ENCODE results near the gene KRTAP10-5. TPM values are rescaled to one million over a fixed set of nuclear protein-coding genes. Genes with fewer than 3 reads are reported as not detected.
"Not testable (repeated sequence)": the region's sequence is repeated elsewhere in the genome, so short reads cannot be mapped to it uniquely, and the experiment has no call there.

The KRTAP10-5 gene
- total RNA-seq, 1 donor from 2014 or later = not detected

DNA sequence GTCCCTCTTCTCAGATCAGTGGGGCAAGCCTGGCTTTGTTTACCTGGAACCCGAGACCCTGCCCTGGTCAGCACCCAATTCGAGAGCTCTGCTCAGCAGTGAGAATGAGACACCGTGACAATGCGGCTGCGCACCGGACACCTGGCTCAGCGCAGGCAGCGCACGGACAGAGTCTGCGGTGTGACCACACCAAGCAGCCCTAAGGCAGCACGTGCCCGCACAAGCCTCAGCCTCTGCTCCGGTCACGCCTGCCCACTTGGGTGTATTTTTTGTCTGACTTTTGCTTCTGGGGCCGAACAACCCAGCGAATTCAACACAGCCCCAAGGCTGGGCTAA, 36.2 kb upstream of the KRTAP10-5 start:
- Mint-ChIP-seq H3K4me1 (ENCODE audit: low read depth) (peaks cover 8% of the 10 kb centered on the region), H3K27me3 (ENCODE audit: low read depth) (no peaks in the 10 kb centered on the region), H3K36me3 (ENCODE audit: low read depth) (peaks cover 22% of the 10 kb centered on the region), H3K9me3 (peaks cover 31% of the 10 kb centered on the region), H3K27ac (no peak overlapping the region), H3K4me3 (ENCODE audit: low read depth) (no peak overlapping the region)
- intact Hi-C loops (cut with micrococcal nuclease) = no loop called here
- no peak for DNase-seq (ENCODE audit: low spot score)

DNA sequence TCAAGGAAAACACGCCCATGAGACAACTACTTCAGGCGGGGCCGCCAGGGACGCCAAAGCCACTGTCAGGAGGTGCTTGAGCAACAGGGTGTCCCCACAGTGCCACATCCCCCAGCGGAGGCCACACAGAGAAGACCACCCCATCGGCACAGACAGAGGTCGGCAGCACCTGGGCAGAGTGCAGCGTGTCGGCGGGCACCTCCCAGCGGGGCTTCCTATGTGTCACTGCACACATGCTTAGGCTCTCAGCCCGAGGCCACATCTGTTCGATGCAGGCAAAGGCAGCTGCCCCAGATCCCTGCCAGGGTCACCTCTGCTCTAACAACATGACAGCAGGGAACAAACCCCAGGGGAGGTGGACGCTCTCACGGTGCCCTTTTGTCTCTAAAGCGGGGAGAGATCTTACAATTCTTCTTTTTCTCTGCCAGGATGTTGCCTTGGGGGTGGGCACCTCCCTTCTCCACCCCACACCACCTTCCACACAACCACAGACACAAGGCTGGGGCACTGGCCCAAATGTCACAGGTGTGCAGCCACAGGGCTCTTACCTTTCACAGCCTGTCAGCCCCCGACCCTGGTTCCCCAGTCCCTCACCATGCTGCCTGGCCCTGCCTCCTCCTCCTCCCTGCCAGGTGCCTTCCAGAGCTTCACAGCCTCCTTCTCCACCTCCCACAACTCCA, 35.6 kb upstream of the KRTAP10-5 start:
- no peak overlapping the region for H3K27ac Mint-ChIP-seq
- intact Hi-C loops (cut with micrococcal nuclease) = no loop called here
- DNase-seq (ENCODE audit: low spot score) = no peak
- H3K9me3 Mint-ChIP-seq = peaks cover 36% of the 10 kb centered on the region
- H3K4me1 Mint-ChIP-seq (ENCODE audit: low read depth) = peaks cover 8% of the 10 kb centered on the region
- no peak overlapping the region for H3K4me3 Mint-ChIP-seq (ENCODE audit: low read depth)
- peaks cover 22% of the 10 kb centered on the region for H3K36me3 Mint-ChIP-seq (ENCODE audit: low read depth)
- no peaks in the 10 kb centered on the region for H3K27me3 Mint-ChIP-seq (ENCODE audit: low read depth)

- H3K27ac Mint-ChIP-seq = no peak overlapping the region
- intact Hi-C loops (cut with micrococcal nuclease) = no loop called here
- H3K27me3 Mint-ChIP-seq (ENCODE audit: low read depth) = no peaks in the 10 kb centered on the region
- H3K4me1 Mint-ChIP-seq (ENCODE audit: low read depth) = peaks cover 8% of the 10 kb centered on the region
- peaks cover 37% of the 10 kb centered on the region for H3K9me3 Mint-ChIP-seq
- DNase-seq (ENCODE audit: low spot score) = no peak
- peaks cover 17% of the 10 kb centered on the region for H3K36me3 Mint-ChIP-seq (ENCODE audit: low read depth)
- H3K4me3 Mint-ChIP-seq (ENCODE audit: low read depth) = no peak overlapping the region
These were observed 35.1 kb upstream of the KRTAP10-5 start for GRCh38 chr21:44615466-44615865.

- peaks cover 37% of the 10 kb centered on the region for H3K9me3 Mint-ChIP-seq
- H3K4me1 Mint-ChIP-seq (ENCODE audit: low read depth) = peaks cover 8% of the 10 kb centered on the region
- intact Hi-C loops (cut with micrococcal nuclease) = no loop called here
- peaks cover 14% of the 10 kb centered on the region for H3K36me3 Mint-ChIP-seq (ENCODE audit: low read depth)
- H3K4me3 Mint-ChIP-seq (ENCODE audit: low read depth) = no peak overlapping the region
- H3K27ac Mint-ChIP-seq = no peak overlapping the region
- no peaks in the 10 kb centered on the region for H3K27me3 Mint-ChIP-seq (ENCODE audit: low read depth)
- no peak for DNase-seq (ENCODE audit: low spot score)
These were observed 34.6 kb upstream of the KRTAP10-5 start for GRCh38 chr21:44614961-44615391.

DNA sequence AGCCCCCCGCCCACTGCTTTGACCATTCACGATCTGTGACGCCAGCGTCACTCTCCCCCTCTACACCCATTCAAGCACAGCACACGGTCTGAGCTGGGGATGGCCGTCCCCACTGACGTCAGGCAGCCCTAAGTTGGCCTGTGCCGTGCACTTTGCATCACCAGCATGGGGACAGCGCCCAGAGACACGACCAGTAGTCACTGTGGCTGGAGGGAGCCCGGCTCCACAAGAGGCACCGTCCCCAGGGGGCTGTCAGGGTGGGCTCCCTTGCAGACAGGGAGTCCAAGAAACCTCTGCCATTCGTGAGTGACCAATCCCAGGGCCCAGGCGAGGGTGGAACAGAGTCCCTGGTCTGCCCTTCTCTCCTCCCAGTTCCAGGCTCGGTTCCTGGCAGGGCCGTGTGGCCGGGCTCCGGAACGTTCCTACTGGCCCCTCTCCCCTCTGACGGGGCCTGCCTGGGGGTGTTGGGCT, 33.8 kb upstream of the KRTAP10-5 start:
- H3K36me3 Mint-ChIP-seq (ENCODE audit: low read depth) = peaks cover 6% of the 10 kb centered on the region
- H3K27me3 Mint-ChIP-seq (ENCODE audit: low read depth) = no peaks in the 10 kb centered on the region
- H3K4me1 Mint-ChIP-seq (ENCODE audit: low read depth) = peaks cover 7% of the 10 kb centered on the region

DNA sequence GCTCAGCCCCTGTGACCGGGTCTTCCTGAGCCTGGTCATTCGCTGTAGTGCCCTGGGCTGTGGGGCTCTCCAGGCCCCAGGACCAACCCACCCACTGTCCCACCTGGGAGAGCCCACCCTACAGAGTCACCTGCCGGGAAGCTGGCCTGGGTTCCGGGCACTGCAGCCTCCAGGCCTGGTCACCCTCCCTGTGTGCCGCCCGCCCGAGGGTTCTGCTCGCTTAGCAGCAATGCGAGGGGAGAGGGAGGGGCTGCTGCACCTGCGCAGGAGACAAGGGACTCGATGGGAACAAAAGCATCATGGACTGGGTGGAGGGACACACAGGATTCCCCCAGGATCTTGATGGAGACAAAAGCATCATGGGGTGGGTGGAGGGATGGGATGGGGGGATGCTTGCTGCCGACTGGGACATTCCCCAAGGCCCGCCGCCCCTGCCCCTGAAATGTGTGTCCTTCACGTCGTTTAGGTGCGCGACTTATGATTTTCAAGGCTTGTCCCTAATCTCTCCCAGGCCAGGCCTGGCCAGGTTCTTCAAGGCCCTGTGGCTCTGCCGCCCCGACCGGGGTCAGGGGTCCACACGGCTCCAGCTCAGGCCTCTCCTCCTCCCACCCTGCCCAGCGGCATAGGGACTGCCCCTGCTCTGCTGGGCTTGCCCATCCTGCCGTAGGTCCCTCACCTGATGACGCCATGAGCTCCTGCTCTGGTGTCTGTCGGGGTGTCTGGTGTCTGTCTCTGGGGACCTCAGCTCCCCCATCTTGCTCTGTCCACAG, 33.2 kb upstream of the KRTAP10-5 start:
- Mint-ChIP-seq H3K4me3 (ENCODE audit: low read depth) (no peak overlapping the region), H3K4me1 (ENCODE audit: low read depth) (peaks cover under 1% of the 10 kb centered on the region)

More for the DNA sequence above, 33.8 kb upstream of the KRTAP10-5 start:
- intact Hi-C loops (cut with micrococcal nuclease) = no loop called here
- Mint-ChIP-seq H3K9me3 (peaks cover 37% of the 10 kb centered on the region), H3K4me3 (ENCODE audit: low read depth) (no peak overlapping the region), H3K27ac (no peak overlapping the region)
- no peak for DNase-seq (ENCODE audit: low spot score)

GRCh38 chr21:44612669-44613229, 32.3 kb upstream of the KRTAP10-5 start:
- Mint-ChIP-seq H3K36me3 (ENCODE audit: low read depth) (no peaks in the 10 kb centered on the region), H3K9me3 (peaks cover 34% of the 10 kb centered on the region), H3K4me3 (ENCODE audit: low read depth) (no peak overlapping the region), H3K27me3 (ENCODE audit: low read depth) (no peaks in the 10 kb centered on the region), H3K4me1 (ENCODE audit: low read depth) (no peaks in the 10 kb centered on the region), H3K27ac (no peak overlapping the region)
- DNase-seq (ENCODE audit: low spot score) = no peak
- intact Hi-C loops (cut with micrococcal nuclease) = no loop called here

More for the DNA sequence above, 33.2 kb upstream of the KRTAP10-5 start:
- DNase-seq (ENCODE audit: low spot score) = no peak
- Mint-ChIP-seq H3K27me3 (ENCODE audit: low read depth) (no peaks in the 10 kb centered on the region), H3K36me3 (ENCODE audit: low read depth) (no peaks in the 10 kb centered on the region), H3K9me3 (peaks cover 36% of the 10 kb centered on the region), H3K27ac (no peak overlapping the region)
- intact Hi-C loops (cut with micrococcal nuclease) = no loop called here

- no peak within 1 kb of the TSS for H3K27ac Mint-ChIP-seq
- DNase-seq (ENCODE audit: low spot score) = no peak
- no peaks in the 10 kb centered on the region for H3K27me3 Mint-ChIP-seq (ENCODE audit: low read depth)
- H3K4me1 Mint-ChIP-seq (ENCODE audit: low read depth) = no peaks in the 10 kb centered on the region
- H3K36me3 Mint-ChIP-seq (ENCODE audit: low read depth) = no peaks in the 10 kb centered on the region
- intact Hi-C loops (cut with micrococcal nuclease) = no loop called here
- H3K9me3 Mint-ChIP-seq = peaks cover 34% of the 10 kb centered on the region
- no peak within 1 kb of the TSS for H3K4me3 Mint-ChIP-seq (ENCODE audit: low read depth)
These were observed 31.7 kb upstream of the KRTAP10-5 start, which contains the start of gene KRTAP10-8 for GRCh38 chr21:44612029-44612486. Gene KRTAP10-8, plus strand, starts transcription at chr21:44612079. Its CDS starts 22 bp downstream, at chr21:44612101.

DNA sequence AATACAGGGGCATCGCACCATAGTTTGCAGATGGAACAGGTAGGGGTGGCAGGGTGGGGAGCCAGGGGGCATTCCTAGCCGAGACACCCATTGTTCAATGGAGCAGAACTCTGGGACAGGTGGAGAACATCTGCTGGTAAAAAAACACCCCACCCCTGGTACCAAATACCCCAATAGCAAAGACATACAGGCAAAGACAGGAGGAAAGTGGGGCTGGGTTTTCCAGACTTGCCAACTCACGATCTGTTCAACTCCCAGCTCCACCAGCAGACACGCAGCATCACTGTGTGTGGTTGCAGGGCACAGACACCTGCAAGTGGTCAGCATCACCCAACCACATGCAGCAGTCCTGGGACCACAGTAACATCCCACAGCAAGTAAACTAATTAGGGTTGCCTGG, 31.1 kb upstream of the KRTAP10-5 start:
- no peaks in the 10 kb centered on the region for H3K36me3 Mint-ChIP-seq (ENCODE audit: low read depth)
- H3K27me3 Mint-ChIP-seq (ENCODE audit: low read depth) = peaks cover 1% of the 10 kb centered on the region
- intact Hi-C loops (cut with micrococcal nuclease) = no loop called here
- peaks cover 35% of the 10 kb centered on the region for H3K9me3 Mint-ChIP-seq
- no peak overlapping the region for H3K4me3 Mint-ChIP-seq (ENCODE audit: low read depth)
- H3K27ac Mint-ChIP-seq = no peak overlapping the region
- no peak for DNase-seq (ENCODE audit: low spot score)
- H3K4me1 Mint-ChIP-seq (ENCODE audit: low read depth) = no peaks in the 10 kb centered on the region

GRCh38 chr21:44610157-44610843, 29.9 kb upstream of the KRTAP10-5 start:
- H3K27me3 Mint-ChIP-seq (ENCODE audit: low read depth); DNase-seq (ENCODE audit: low spot score); intact Hi-C loops (cut with micrococcal nuclease); H3K36me3 Mint-ChIP-seq (ENCODE audit: low read depth); H3K27ac Mint-ChIP-seq; H3K4me1 Mint-ChIP-seq (ENCODE audit: low read depth); H3K4me3 Mint-ChIP-seq (ENCODE audit: low read depth): not testable (repeated sequence)
- peaks cover 38% of the 10 kb centered on the region for H3K9me3 Mint-ChIP-seq

DNA sequence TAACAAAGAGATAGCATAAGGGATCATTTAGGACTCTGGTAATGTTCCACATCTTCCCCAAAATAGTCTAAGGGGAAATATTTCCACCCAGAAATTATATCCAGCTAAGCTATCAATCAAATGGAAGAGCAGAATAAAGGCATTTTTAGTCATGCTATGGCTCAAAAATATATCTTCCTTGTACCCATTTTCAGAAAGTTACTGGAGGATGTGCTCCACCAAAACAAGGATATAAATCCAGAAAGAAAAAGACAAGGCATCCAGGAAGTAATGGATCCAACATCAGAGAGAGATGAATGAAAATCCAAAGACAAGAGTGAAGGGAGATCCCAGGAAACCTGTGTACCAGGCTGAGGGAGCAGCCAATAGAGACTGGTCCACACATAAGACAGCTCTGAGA, 28.8 kb upstream of the KRTAP10-5 start:
- no peak for DNase-seq (ENCODE audit: low spot score)
- Mint-ChIP-seq H3K36me3 (ENCODE audit: low read depth) (no peaks in the 10 kb centered on the region), H3K9me3 (peaks cover 38% of the 10 kb centered on the region), H3K4me3 (ENCODE audit: low read depth) (no peak overlapping the region), H3K27ac (no peak overlapping the region), H3K4me1 (ENCODE audit: low read depth) (no peaks in the 10 kb centered on the region), H3K27me3 (ENCODE audit: low read depth) (peaks cover 12% of the 10 kb centered on the region)
- intact Hi-C loops (cut with micrococcal nuclease) = no loop called here

GRCh38 chr21:44606495-44606894, 26.1 kb upstream of the KRTAP10-5 start:
- intact Hi-C loops (cut with micrococcal nuclease) = no loop called here
- DNase-seq (ENCODE audit: low spot score) = no peak
- peaks cover 12% of the 10 kb centered on the region for H3K27me3 Mint-ChIP-seq (ENCODE audit: low read depth)
- H3K27ac Mint-ChIP-seq = no peak overlapping the region
- no peak overlapping the region for H3K4me3 Mint-ChIP-seq (ENCODE audit: low read depth)
- no peaks in the 10 kb centered on the region for H3K36me3 Mint-ChIP-seq (ENCODE audit: low read depth)
- H3K4me1 Mint-ChIP-seq (ENCODE audit: low read depth) = no peaks in the 10 kb centered on the region
- peaks cover 32% of the 10 kb centered on the region for H3K9me3 Mint-ChIP-seq
